ENCODE measurements around the gene SPOCK1.
"Not testable (repeated sequence)": the region's sequence is repeated elsewhere in the genome, so short reads cannot be mapped to it uniquely, and the experiment has no call there.

The SPOCK1 gene

GRCh38 chr5:137264573-137264972 lies 234.6 kb downstream of the SPOCK1 start:
- DNase-seq (ENCODE audit: low read depth, low spot score), result no peak

- no peak for DNase-seq (ENCODE audit: low read depth, low spot score)
These were observed 235.1 kb downstream of the SPOCK1 start for GRCh38 chr5:137264041-137264440.

GRCh38 chr5:137263371-137264005 lies 235.6 kb downstream of the SPOCK1 start:
- DNase-seq (ENCODE audit: low read depth, low spot score), result no peak

GRCh38 chr5:137262818-137263217 lies 236.3 kb downstream of the SPOCK1 start:
- no peak for DNase-seq (ENCODE audit: low read depth, low spot score)

- DNase-seq (ENCODE audit: low read depth, low spot score), result no peak
These were observed 238.1 kb downstream of the SPOCK1 start for GRCh38 chr5:137260820-137261695.

GRCh38 chr5:137259115-137259514 lies 240.0 kb downstream of the SPOCK1 start:
- DNase-seq (ENCODE audit: low read depth, low spot score), result not testable (repeated sequence)

DNA sequence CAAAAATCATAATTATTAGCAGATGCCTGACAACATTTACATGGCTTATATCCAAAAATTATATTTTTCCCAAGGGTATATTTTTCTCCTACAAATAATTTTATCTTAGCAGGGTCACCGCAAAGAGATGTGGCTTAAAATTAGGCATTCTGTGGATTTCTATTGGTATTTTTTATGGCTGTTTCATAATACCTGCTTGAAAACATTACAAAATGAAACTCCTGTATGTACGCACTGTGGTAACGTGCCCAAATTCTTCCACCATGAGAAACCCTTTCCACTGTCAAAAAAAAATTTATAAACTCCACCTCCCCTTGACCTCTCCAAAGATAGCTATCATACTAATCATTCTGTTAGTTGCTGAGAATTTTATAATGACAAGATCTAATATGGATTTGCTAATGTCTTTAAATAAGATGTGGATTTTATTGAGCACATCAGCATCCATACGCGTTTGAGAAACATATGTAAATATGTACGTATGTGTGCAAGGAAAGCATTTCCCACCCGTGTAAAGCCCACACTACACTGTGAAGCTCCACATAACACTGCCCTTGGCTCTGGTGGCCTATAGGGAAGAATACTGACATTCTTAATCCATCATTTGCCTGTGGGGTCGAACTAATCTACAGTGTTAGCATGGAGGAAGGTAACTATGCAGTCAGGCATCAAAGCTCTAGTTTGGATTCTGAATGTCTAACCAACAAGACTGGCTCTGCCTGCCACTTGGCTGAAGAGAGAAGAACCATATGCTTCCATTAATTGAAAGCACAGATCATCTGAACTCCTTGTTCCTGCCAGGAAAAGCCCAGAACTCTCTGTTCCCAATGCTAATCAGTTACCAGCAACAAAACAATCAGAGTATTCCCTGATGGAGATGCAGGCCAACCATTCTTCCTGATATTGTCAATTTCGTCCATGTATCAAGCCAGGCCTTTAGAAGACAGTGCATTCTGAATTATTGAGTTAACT lies 244.7 kb downstream of the SPOCK1 start:
- no peak for DNase-seq (ENCODE audit: low read depth, low spot score)

DNA sequence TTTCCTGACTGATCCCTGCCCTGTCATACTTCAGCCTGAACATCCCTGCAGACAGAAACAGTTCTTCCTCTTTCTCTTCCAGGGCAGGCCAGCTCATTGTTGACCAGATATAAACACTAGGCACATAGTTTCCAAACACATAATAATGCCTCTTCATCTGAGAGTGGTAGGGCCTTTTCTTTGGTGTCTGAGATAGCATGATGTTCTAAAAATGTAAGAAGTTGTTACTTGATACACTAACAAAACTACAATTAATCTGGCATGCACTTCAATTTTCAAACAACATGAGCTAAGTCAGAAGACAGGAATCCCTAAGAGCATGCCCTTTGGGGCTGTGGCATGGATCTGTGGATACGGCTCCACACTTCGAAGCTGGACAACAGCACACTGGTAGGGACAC lies 246.6 kb downstream of the SPOCK1 start:
- no peak for DNase-seq (ENCODE audit: low read depth, low spot score)

GRCh38 chr5:137250421-137250820 lies 248.7 kb downstream of the SPOCK1 start:
- DNase-seq (ENCODE audit: low read depth, low spot score), result no peak

GRCh38 chr5:137248527-137248926 lies 250.6 kb downstream of the SPOCK1 start:
- no peak for DNase-seq (ENCODE audit: low read depth, low spot score)

GRCh38 chr5:137245438-137245837 lies 253.7 kb downstream of the SPOCK1 start:
- DNase-seq (ENCODE audit: low read depth, low spot score), result no peak

DNA sequence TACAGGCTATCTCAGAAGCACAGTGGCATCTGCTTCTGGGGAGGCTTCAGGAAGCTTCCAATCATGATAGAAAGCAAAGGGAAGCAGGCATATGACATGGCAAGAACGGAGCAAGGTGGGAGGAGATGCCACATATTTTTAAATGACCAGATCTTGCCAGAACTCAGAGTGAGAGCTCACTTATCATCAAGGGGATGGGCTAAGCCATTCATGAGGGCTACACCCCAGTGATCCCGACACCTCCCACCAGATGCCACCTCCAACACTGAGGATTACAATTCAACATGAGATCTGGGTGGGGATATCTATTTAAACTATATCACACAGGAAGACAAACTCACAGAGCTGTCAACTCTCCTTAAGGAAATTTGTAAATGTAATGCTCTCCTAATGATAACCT lies 258.8 kb downstream of the SPOCK1 start:
- DNase-seq (ENCODE audit: low read depth, low spot score), result no peak

DNA sequence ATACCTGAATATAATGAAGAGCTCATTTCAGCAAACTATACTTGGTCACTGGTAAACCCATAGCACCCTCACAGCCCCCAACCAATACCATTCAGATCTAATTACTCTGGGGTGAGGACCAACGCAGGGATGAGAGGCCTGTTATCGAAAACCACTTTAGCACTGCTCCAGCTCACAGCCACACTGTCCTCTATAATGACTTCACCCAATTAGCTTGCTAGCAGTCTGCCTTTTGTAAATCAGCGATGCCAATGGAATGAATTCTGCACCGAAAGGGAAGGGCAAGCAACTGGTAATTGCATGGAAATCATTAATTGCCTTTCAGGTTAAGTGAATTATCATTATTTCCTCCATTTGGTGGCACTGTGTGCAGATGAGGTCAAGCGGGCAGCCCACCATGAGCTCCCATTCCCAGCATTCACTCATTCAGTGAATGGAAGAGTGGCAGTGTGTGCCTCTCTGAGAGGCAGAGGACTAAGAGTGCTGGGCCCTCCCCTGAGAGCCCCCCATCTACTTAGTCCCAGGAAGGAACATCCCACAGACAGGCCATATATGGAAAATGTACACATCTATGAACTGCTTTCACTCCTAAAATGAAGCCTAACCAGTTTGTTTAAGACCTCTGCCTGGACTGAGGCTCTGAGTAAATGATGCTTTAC lies 262.1 kb downstream of the SPOCK1 start:
- DNase-seq (ENCODE audit: low read depth, low spot score), result no peak

DNA sequence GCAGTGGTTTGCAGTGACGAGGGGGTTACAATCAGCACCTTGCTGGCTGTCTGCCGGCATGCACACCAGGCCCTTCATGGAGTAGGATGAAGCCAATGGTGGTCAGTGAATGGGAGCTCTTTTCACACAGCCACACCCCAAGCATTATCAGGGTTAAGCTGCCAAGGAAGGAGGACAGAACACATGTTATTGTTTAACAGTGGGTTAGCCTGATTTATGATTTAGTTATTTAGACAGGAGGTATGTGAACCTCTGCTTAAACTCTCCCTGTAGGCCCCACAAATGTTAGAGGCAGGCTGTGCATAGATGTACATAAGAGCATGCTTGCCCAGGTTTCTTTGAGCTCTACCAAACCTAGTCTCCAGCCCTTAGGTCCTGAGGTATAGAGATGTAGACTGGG lies 262.9 kb downstream of the SPOCK1 start:
- DNase-seq (ENCODE audit: low read depth, low spot score), result no peak

GRCh38 chr5:137234973-137235943 lies 263.9 kb downstream of the SPOCK1 start:
- DNase-seq (ENCODE audit: low read depth, low spot score), result no peak

GRCh38 chr5:137233726-137234125 lies 265.4 kb downstream of the SPOCK1 start:
- no peak for DNase-seq (ENCODE audit: low read depth, low spot score)

- DNase-seq (ENCODE audit: low read depth, low spot score), result not testable (repeated sequence)
These were observed 265.8 kb downstream of the SPOCK1 start for GRCh38 chr5:137233304-137233703.

DNA sequence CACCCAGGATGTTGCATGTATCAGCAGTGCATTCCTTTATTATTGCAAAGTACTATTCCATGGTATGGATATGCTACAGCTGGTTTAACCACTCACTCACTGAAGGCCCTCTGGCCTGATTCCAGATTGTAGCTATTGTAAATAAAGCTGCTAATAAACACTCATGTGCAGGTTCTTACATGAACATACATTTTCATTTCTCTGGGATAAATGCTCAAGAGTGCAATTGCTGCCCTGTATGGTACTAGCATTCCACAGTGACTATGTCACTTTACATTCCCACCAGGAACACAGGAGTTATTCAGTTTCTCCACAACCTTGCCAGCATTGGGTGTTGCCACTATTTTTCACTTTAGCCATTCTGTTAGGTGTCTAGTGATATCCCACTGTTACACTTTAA lies 267.6 kb downstream of the SPOCK1 start:
- no peak for DNase-seq (ENCODE audit: low read depth, low spot score)

DNA sequence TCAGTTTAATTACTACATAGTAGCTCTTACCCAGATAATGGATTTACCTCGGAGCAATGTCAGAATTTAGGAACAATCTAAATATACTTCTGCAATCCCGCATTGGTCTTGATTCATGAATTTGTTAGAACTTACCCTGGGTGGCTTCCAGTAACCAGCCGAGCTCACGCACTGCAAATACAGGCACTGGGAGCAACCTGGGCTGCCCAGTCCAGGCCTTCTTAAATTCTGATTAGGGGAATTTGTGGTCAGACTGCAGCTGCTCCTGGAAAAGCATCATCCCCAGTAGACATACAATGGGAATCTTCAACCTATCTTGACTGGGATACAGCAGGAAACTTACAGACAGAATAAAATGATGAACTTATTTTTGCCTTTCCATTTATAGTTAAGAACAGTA lies 270.3 kb downstream of the SPOCK1 start:
- no peak for DNase-seq (ENCODE audit: low read depth, low spot score)

DNA sequence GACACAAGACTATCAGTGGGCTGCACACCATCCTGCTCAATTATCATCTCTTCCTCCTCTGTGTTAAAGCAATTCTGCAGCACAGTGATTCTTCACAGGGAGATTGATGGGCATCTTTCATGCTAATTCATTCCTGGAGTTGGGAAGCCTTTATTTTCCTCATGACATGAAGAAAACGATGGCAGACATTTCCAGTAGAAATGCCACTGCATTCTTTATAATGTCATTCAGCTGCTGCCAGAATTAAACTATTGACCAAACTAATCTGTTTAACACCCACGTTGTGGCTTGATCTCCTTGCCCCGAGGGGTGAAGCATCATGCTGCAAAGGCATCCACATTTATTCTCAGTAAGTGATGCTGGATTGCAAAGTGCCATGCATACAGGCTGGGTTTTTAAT lies 273.0 kb downstream of the SPOCK1 start:
- no peak for DNase-seq (ENCODE audit: low read depth, low spot score)
